B cell (primary cell): Measurements from ENCODE around the gene ZMYND8. TPM values are rescaled to one million over a fixed set of nuclear protein-coding genes. Genes with fewer than 3 reads are reported as not detected.

Experiments
- ATAC-seq: fragments of 200-7000 bp; cut with Tn5 transposase; one replicate; pipeline ENCODE4 v1.10.0; 2021; ENCODE audit warnings: low read depth, mild to moderate bottlenecking, moderate number of reproducible peaks, moderate library complexity
- CTCF ChIA-PET: fragments of 350-600 bp; sonication (Branson Sonifier 250); formaldehyde crosslinking; loops from one replicate; lab custom pipeline; 2021; ENCODE audit warnings: antibody characterized with exemption, inconsistent platforms; lab: Charles Lee
- POLR2A ChIA-PET: fragments of 350-600 bp; sonication (Branson Sonifier 250); formaldehyde crosslinking; loops from one replicate; lab custom pipeline; 2021; ENCODE audit warnings: antibody characterized with exemption; lab: Charles Lee
- DNase-seq: peaks from one replicate; pipeline ENCODE4 v3.0.0; 2013
- H2AFZ ChIP-seq: 2 replicates; pipeline ENCODE4 v1.6.1; 2012; ENCODE audit warnings: mild to moderate bottlenecking, low read depth, low read length; ENCODE audit not compliant: insufficient read depth, poor library complexity, severe bottlenecking
- H3K27ac ChIP-seq, 2 donors: 1 replicate in 1 of 2; 2 replicates in 1 of 2; pipeline ENCODE4 v1.5.1; 2012 to 2013; ENCODE audit warnings: low read length in 2 of 2, mild to moderate bottlenecking in 2 of 2, moderate library complexity in 1 of 2
- H3K27me3 ChIP-seq, 4 experiments: fragments of 200-600 bp in 1 of 4; sonication (generic) in 1 of 4; replicated peaks in 1 of 4; 1 replicate in 2 of 4; 2 replicates in 2 of 4; pipeline versions ENCODE4 v1.6.1 to v1.7.0; 2013 to 2016; ENCODE audit warnings: low read length in 3 of 4, mild to moderate bottlenecking in 2 of 4, mixed read lengths in 1 of 4, moderate library complexity in 1 of 4; ENCODE audit not compliant: insufficient read depth in 4 of 4, control insufficient read depth in 3 of 4; ENCODE audit errors: control extremely low read depth in 1 of 4
- H3K36me3 ChIP-seq, 2 experiments: replicated peaks in 1 of 2; 1 replicate in 1 of 2; 2 replicates in 1 of 2; pipeline versions ENCODE4 v1.6.1 to v1.7.1; 2013; ENCODE audit warnings: low read length in 1 of 2; ENCODE audit not compliant: insufficient read depth in 2 of 2, control insufficient read depth in 1 of 2; ENCODE audit errors: control extremely low read depth in 1 of 2, extremely low read depth in 1 of 2
- H3K4me1 ChIP-seq, 2 donors: fragments of 200-600 bp in 1 of 2; sonication (generic) in 1 of 2; 1 replicate in 1 of 2; 2 replicates in 1 of 2; pipeline versions ENCODE4 v1.5.1 to v1.6.1; 2013 to 2017; ENCODE audit warnings: low read length in 2 of 2; ENCODE audit not compliant: control insufficient read depth in 2 of 2, insufficient read depth in 2 of 2
- H3K4me2 ChIP-seq: replicated peaks from 2 replicates; pipeline ENCODE3; 2012; ENCODE audit warnings: mild to moderate bottlenecking, low read depth, low read length; ENCODE audit not compliant: poor library complexity, severe bottlenecking
- H3K4me3 ChIP-seq, 5 experiments: fragments of 200-600 bp in 1 of 5; sonication (generic) in 1 of 5; 1 replicate in 3 of 5; 2 replicates in 2 of 5; pipeline versions ENCODE4 v1.5.1 to v1.7.0; 2011 to 2016; ENCODE audit warnings: low read length in 4 of 5, mild to moderate bottlenecking in 4 of 5, low read depth in 2 of 5, control low read depth in 1 of 5, moderate library complexity in 1 of 5; ENCODE audit not compliant: insufficient read depth in 1 of 5; ENCODE audit errors: control extremely low read depth in 1 of 5, extremely low read depth in 1 of 5
- H3K79me2 ChIP-seq: fragments of 200-600 bp; sonication (generic); one replicate; pipeline ENCODE4 v1.6.0; 2016; ENCODE audit warnings: low read length; ENCODE audit not compliant: control insufficient read depth, insufficient read depth
- H3K9ac ChIP-seq: fragments of 200-600 bp; sonication (generic); 2 replicates; pipeline ENCODE4 v1.6.1; 2017; ENCODE audit warnings: mild to moderate bottlenecking, low read length, moderate library complexity
- H3K9me3 ChIP-seq, 3 donors: one replicate each; pipeline versions ENCODE4 v1.6.1 to v1.7.1; 2013; ENCODE audit warnings: low read length in 2 of 3; ENCODE audit not compliant: control insufficient read depth in 2 of 3, insufficient read depth in 1 of 3; ENCODE audit errors: control extremely low read depth in 1 of 3
- H4K20me1 ChIP-seq: 2 replicates; pipeline ENCODE4 v1.6.0; 2012; ENCODE audit warnings: mild to moderate bottlenecking, low read length; ENCODE audit not compliant: insufficient read depth, control insufficient read depth, poor library complexity, severe bottlenecking
- H3K27ac Mint-ChIP-seq: one replicate; pipeline ENCODE4 v1.8.0; 2021; ENCODE audit warnings: mixed read lengths
- H3K27me3 Mint-ChIP-seq: one replicate; pipeline ENCODE4 v1.8.0; 2021; ENCODE audit warnings: mixed read lengths
- H3K4me1 Mint-ChIP-seq: one replicate; pipeline ENCODE4 v1.8.0; 2021; ENCODE audit warnings: mixed read lengths
- H3K4me3 Mint-ChIP-seq: one replicate; pipeline ENCODE4 v1.8.0; 2021; ENCODE audit warnings: mixed read lengths
- H3K9me3 Mint-ChIP-seq: one replicate; pipeline ENCODE4 v1.8.0; 2022; ENCODE audit warnings: mixed read lengths; ENCODE audit not compliant: insufficient read depth
- CTCF ChIP-seq: fragments of 200-600 bp; IDR thresholded peaks from one replicate; pipeline ENCODE4 v1.8.0; 2022; ENCODE audit warnings: antibody characterized with exemption, mild to moderate bottlenecking
- EZH2 ChIP-seq: IDR thresholded peaks from 2 replicates; pipeline ENCODE4 v1.6.1; 2012; ENCODE audit warnings: borderline replicate concordance, low read depth, mild to moderate bottlenecking, moderate library complexity, low read length; ENCODE audit not compliant: insufficient read depth, poor library complexity, severe bottlenecking
- WGBS: methylation state at CpG from one replicate; pipeline ENCODE4 v1.1.5; 2013; ENCODE audit warnings: missing lambda C conversion rate; ENCODE audit not compliant: insufficient coverage; 5-methylcytosine and 5-hydroxymethylcytosine counted together
- intact Hi-C: fragments of 100-400 bp; cut with micrococcal nuclease; formaldehyde crosslinking; loops from one replicate; pipeline ENCODE4 v1.10.0; 2022
- polyA plus RNA-seq: library from polyadenylated mRNA; depleted of rRNA; stranded (reverse); fragments of >200 nt; gene quantifications from 2 replicates; pipeline ENCODE4 v1.2.3, GENCODE V29; 2012
- total RNA-seq, 2 donors: library from RNA; stranded (reverse); fragments of 120-200 nt in 1 of 2; gene quantifications; 1 replicate in 1 of 2; 2 replicates in 1 of 2; pipeline versions ENCODE4 v1.2.3 to v1.2.4, GENCODE V29; 2013 to 2022

ZMYND8 gene
- total and polyA plus RNA-seq, 2 donors (not counting 1 experiment from before 2014, with no cell fraction given), result 20.3 to 67.2 TPM

DNA sequence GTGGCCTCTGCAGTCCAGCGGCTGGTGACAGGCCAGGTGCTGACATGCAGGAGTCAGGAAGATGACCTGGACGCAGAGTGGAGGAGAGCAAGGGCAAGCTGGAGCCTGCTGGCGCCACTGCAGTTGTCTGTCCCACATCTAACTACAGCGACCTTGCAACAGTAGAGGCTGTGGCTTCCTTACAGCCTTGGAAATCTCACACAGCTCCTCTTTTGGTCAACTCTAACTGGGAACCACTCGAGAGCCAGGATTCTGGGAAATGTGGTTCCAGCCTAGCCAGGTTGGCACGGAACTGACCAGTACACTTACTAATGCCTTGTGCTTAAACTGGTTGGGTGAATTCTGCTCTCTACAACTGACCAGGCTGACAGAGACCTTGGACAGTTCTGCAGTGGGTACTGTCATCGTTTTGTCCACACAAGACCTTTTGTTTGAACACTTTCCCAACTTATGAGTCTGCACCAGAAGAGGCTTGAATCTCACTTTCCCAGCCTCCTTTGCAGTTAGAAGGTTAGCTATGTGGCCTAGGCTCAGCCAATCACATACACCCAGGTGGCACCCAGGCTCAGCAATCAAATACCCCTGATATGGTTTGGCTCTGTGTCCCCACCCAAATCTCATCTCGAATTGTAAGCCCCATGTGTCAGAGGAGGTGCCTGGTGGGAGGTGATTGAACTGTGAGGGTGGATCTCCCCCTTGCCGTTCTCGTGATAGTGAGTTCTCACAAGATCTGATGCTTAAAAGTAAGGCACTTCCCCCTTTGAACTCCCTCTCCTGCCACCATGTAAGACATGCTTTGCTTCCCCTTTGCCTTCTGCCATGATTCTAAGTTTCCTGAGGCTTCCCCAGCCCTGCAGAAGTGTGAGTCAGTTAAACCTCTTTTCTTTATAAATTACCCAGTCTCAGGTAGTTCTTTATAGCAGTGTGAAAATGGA, 153.5 kb downstream of the ZMYND8 start:
- no peaks in the 10 kb centered on the region for H3K27me3 Mint-ChIP-seq
- no peak overlapping the region for H3K9ac ChIP-seq
- H3K4me3 ChIP-seq, result no peak overlapping the region
- ChIA-PET CTCF (interaction anchor here (1.4 kb wide), 1 partner anchor 181 kb away, joined by 5 read pairs; no protein-coding TSS in a partner anchor), POLR2A (no interaction called here)
- no peak overlapping the region for H3K4me2 ChIP-seq
- H3K27ac ChIP-seq, result no peak overlapping the region
- H3K36me3 ChIP-seq, result peaks cover 0 to 1% of the 10 kb centered on the region in 2 experiments
- peaks cover 5% of the 10 kb centered on the region for H3K4me1 Mint-ChIP-seq
- no peak overlapping the region for H3K27ac Mint-ChIP-seq
- H3K9me3 Mint-ChIP-seq, result no peaks in the 10 kb centered on the region
- WGBS, result over 99% methylated on average over 8 of the region's 10 CpGs
- no peaks in the 10 kb centered on the region for H3K27me3 ChIP-seq
- TF ChIP-seq EZH2, result no peak
- TF ChIP-seq CTCF, result no peak
- no peak overlapping the region for H3K4me3 Mint-ChIP-seq
- no peaks in the 10 kb centered on the region for H3K79me2 ChIP-seq
- intact Hi-C loops, result no loop called here
- H2AFZ ChIP-seq, result no peak overlapping the region
- H4K20me1 ChIP-seq, result no peaks in the 10 kb centered on the region
- no peaks in the 10 kb centered on the region for H3K9me3 ChIP-seq
- ATAC-seq (no peak), DNase-seq (no peak)
- no peaks in the 10 kb centered on the region for H3K4me1 ChIP-seq
